Stimulated activated CD8-positive, alpha-beta memory T cell treated with anti-CD3 and anti-CD28 coated beads, Interleukin-4, amount 100 ng/mL, for 1 hour (primary cell): ENCODE data around the gene SLC31A2.

Experiments
- DNase-seq, 2 donors: peaks; one replicate each; pipeline ENCODE4 v3.0.0-alpha.2; 2020; ENCODE audit warnings: low read depth in 2 of 2, low spot score in 1 of 2

SLC31A2 gene

DNA sequence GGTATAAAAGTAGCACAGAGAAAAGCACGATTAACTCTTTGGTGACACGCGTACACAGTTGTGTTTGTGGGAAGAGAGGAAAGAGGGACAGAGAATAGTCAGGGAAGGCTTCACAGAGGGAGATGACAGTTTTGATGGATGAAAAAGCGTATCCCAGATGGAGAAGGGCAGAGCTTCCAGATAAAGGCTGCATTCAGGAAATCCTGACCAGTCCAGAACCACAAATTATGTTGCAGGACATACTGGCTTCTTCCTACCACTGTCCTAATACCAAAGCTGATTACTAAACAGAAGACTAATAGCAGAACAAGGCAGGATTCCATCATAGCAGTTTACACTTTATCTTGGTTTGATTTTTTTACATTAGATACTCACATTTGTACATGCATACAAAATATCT lies 34.5 kb downstream of the SLC31A2 start:
- DNase-seq: no peak

DNA sequence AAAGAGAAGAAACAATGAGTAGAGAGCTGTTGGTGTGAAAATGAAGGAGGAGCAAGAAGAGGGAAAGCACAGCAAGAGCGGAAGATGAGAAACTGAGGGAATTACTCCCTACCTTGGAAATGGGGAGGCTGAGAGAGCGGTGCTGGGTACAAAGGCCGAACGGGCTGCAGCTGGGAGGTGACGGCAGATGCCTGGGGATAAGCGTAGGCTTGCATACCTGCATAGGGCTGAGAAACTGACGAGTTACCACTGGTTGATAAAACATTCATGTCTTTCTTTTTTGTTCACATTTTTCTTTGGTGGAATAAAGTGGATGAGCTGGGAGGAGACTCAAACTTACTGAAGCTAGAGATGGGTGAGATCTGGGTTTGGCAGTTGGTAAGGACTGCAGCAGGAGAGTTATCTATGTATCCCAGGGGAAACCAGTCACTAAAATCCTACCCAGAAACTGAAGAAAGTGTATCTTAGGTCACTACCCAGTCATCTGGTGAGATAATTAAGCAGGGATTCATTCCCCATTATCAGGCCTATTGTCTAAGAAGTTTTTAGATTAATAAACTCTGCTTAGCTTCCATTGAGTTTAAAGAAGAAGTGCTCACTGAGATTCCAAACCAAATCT lies 35.4 kb downstream of the SLC31A2 start:
- DNase-seq: no peak

- no peak for DNase-seq
These were observed 37.3 kb downstream of the SLC31A2 start for GRCh38 chr9:113187929-113188595.

DNA sequence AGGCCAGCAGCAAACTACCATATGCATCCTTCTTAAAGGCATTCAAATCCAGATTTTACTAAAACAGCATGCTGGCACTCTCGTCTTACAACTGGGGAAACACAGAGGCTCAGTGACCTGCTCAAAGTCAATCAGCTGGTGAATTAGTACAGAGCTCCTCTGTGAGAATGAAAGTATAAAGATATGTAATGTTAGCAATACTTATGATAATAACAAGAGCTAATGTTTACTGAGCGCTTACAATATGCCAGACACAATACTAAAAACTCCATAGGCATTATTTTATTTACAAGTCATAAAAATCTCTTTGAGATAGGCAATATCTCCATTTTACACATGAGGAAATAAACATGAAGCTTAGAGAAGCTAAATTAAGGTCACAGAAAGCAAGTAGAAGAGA lies 41.6 kb downstream of the SLC31A2 start:
- DNase-seq: no peak

DNA sequence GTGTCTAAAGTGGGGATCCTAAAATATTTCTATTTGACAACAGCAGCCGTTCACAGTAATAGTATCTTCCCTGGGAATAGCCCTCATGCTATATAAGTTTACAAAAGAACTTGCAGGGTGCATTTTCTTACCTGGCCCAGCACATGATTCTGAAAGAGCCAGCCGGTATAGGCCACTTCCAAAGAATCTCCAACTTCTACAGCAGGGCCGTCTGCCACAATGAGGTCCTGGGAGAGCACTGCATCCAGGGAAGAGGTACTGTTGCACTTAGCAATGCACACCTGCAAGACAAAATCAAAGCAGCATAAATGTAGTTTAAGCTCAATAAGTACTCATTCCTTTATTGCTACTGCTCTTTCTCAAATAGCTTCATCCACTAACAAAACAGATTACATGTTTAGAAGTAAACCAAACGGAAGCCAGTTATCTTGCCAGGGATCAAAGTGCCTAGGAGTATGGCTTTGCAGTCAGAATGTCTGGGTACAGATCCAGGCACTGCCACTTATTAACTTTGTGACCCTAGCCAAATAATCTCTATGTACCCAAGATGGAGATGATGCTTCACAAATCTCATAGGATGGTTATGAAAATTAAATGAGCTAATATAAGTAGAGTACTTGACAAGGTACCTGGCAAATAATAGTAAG lies 49.0 kb downstream of the SLC31A2 start:
- DNase-seq: no peak

- DNase-seq: no peak
These were observed 54.6 kb downstream of the SLC31A2 start for GRCh38 chr9:113205432-113205831.

GRCh38 chr9:113205861-113206260 lies 55.1 kb downstream of the SLC31A2 start:
- DNase-seq: no peak

DNA sequence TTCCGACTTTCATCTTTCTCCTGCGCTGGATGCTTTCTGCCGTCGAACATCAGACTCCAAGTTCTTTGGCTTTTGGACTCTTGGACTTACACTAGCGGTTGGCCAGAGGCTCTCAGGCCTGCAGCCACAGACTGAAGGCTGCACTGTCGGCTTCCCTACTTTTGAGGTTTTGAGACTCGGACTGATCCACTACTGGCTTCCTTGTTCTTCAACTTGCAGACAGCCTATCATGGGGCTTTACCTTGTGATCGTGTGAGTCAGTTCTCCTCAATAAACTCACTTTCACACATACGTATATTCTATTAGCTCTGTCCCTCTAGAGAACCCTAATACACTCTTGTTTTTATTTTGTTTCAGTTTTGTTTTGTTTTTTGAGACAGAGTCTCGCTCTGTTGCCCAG lies 60.0 kb downstream of the SLC31A2 start:
- DNase-seq: no peak
